Thyroid gland (tissue), 4 donors: ENCODE results near the gene DNAJB1.
A peak's percentile ranks its signal among the peaks of the same experiment; 100 is the strongest.

Experiments
- CTCF ChIP-seq, 6 experiments: fragments of 200-600 bp in 3 of 6; fragments of 450-650 bp in 3 of 6; sonication (generic) in 3 of 6; IDR thresholded peaks; one replicate each; pipeline ENCODE4 v1.5.1; 2016 to 2019; ENCODE audit warnings: antibody characterized with exemption in 6 of 6, mild to moderate bottlenecking in 2 of 6, inconsistent platforms in 1 of 6, moderate library complexity in 1 of 6
- POLR2A ChIP-seq, 2 donors: fragments of 450-650 bp; IDR thresholded peaks; one replicate each; pipeline ENCODE4 v1.6.1; 2017; ENCODE audit warnings: antibody characterized with exemption in 2 of 2, mild to moderate bottlenecking in 2 of 2, moderate library complexity in 1 of 2

- TF ChIP-seq CTCF (IDR thresholded peaks at IDR 0.05): peak in 1 of 6 experiments; percentile 3
- peak; percentile 89 to 95 for TF ChIP-seq POLR2A (IDR thresholded peaks at IDR 0.05)
Observed at GRCh38 chr19:14517840-14518505, at the start of gene DNAJB1.
